NCI-H2196 treated with DMSO at 0.1 percent for 48 hours (cell line): ENCODE results near the gene TEKT5.
"Not testable (repeated sequence)": the region's sequence is repeated elsewhere in the genome, so short reads cannot be mapped to it uniquely, and the experiment has no call there.

Experiments used
- DNase-seq: peaks from one replicate; lab custom pipeline; 2025; ENCODE audit not compliant: unreplicated experiment; lab: John Stamatoyannopoulos, UW

Gene TEKT5

DNA sequence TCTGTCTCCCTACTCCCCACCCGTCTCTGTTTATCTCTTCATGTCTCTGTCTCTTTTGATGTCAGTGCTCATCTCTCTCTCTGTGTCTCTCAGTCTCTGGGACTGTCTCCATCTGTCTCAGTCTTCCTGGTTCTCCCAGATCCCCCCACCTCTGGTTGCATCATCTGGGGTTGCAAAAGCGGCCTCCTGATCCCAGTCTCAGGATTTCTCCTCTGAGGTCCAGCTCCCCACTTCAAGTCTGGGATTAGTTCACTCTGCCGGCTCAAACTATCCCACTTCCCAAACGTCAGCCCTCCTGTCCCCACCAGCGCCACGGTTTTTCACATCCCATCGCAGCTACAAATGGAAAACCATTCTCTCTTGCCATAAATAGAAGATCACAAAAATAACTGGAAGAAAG, 9.0 kb downstream of the TEKT5 start:
- no peak for DNase-seq

DNA sequence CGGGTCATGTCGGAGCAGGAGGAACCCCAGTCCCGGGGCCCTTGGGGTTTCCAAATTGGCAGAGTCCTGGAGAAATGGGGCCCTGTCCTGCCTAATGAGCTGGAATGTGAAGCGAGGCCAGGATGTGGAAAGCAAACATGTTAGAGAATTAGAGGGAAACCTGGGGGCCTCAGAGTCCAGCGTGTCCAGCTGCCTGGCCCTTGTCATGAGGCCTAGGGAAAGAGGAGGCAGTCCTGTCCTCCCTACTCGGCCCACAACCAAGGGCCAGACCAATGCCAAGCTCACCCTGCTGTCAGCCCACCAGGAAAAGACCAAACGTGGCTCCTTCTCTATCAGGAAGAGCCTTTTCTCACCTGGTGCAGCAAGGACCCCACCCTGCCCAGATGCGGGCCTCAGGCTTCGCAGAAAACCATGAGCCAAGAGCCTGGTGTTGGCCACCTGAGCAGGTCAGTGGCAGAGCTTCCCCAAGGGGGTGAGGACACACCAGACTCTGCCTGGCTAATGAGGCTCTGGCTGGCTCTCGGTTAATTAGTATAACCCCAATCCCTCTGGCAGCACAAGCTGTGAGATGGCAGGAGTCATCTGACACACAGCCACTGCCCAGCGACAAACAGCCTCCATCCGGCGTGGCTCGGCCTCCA, 10.1 kb downstream of the TEKT5 start:
- DNase-seq: no peak

DNA sequence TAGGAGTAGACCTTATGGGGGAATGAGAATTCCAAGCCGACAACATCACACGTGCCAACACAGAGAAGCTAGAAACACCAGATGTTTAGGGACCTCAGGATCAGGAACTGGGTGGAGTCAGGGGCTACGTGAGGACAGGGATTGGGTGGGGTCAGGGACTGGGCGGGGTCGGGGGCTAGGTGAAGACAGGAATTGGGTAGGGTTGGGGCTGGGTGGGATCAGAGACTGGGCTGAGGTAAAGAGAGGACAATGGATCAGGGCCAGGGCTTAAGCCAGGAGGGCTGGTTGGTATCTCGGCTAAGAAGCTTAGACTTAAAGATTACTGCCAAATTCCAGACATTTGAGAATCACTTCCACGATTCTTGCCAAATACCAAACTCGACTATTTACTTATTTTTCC, 11.6 kb downstream of the TEKT5 start:
- no peak for DNase-seq

DNA sequence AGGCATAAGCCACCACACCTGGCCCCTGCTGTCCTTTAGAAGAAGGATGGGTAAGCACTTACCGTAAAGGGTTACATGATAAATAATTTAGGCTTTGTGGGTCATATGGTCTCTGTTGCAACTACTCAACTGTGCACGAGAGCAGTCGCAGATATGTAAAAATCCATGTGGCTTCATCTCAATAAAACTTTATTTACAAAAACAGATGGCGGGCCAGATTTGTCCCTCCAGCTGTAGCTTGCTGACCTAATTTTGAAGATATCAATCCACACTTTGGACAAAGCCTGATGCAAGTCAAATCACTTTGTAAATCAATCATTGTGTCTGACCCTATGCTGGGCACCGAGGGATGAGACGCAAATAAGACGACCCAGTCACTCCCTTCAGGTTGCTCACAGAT, 12.1 kb downstream of the TEKT5 start:
- DNase-seq: no peak

DNA sequence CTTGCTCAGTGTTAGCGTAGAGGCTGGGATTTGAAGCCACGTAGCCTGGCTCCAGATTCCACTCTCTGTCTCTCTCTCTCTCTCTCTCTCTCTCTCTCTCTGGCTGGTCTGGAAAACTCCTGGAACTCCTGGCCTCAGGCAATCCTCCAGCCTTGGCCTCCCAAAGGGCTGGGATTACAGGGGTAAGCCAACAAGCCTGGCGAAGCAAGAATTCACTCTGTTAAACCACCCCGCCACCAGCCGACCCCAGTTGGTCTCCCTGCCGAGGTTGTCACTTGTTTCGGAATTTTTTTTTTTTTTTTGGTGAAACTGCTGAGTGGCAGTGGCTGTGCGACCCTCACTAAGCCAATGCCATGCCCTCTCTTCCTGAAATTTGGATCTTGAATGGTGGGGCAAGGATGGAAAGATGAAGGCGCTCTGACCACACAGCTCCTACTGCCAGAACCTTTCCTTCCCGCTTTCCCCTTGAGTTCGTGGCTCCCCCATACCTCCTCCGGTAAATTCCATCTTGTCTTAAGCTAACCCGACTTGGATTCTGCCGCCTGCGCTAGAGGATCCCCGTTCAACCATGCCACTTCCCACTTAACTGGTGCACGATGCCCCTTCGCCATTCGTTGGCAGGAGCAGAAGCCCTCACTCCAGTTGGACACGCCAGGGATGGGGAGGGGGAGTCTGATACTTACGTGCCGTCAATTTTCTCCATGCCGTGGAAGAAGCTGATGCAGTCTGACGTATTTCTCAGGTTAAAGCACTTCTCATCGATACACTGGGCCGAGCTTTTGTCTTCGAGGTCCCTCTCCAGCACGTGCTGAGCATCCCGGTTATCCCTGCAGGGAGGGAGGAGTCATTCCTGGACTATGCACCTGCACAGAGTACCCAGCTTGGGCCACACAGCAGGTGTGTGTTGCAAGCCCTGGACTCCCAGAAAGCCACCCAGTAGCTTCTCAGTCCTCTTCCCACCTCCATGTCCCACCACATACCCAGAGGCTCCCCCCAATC, 13.1 kb downstream of the TEKT5 start:
- no peak for DNase-seq

DNA sequence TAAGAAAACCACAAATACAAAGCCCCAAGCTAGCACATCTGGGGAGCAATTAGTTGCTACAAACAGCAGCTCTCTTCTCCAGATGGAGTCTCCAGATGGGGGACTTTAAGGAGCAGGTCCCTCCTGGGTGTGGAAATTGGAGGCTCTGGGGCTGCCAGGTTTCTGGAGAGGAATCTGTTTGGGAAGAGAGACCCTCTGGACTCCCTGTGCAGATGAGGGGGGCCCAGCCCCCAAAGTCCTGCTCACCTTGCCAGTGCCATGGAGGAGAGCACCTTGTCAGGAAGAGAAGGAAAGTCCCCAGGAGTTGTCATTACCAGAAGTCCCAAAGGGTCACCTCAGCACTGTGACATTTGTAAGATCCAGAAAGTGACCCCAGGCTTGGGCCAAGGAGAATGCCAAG, 14.8 kb downstream of the TEKT5 start:
- no peak for DNase-seq

DNA sequence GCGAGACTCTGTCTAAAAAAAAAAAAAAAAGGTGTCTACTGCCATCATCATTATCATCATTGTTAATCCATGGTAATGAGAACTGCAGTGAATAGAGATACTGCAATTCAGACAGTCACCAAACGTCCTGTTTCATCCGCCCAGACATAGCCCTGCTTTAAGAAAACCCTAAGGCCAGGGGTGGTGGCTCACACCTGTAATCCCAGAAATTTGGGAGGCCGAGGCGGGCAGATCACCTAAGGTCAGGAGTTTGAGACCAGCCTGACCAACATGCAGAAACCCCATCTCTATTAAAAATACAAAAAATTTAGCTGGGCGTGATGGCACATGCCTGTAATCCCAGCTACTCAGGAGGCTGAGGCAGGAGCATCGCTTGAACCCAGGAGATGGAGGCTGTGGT, 15.3 kb downstream of the TEKT5 start:
- DNase-seq: not testable (repeated sequence)

DNA sequence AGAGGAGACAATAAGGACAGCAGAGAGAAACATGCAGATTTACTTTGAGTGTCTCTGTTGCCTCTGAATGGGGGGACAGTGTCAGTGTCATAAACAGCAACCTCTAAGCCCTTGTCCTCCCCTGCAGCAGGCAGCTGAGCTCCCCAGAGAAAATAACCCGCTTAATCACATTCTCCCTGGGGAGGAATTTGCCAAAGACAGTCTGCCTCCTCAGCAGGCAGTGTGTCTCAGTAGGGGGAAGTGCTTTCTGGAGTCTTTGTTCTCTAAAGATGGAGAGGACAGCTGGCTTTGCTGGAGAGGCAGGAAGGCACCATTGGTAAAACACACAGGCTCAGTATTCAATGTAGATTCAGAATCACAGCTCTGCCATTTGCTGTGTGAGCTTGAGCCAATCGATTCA, 16.1 kb downstream of the TEKT5 start:
- DNase-seq: no peak

DNA sequence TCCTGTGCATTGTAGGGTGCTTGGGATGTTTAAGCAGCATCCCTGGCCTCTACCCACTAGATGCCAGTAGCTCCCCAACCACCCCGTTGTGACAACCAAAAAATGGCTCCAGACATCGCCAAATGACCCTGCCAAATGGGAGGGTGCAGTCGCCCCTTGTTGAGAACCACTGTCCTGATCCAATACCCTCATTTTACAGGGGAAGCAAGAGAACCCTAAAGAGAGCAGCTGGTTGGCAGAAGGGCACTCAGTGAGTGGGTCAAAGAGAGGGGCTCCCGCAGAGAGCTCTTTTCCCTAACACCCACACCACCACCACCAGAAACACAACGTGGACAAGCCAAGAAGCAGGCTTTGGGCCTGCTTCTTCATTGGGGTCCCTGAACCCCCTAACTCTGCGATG, 18.4 kb downstream of the TEKT5 start:
- DNase-seq: no peak

DNA sequence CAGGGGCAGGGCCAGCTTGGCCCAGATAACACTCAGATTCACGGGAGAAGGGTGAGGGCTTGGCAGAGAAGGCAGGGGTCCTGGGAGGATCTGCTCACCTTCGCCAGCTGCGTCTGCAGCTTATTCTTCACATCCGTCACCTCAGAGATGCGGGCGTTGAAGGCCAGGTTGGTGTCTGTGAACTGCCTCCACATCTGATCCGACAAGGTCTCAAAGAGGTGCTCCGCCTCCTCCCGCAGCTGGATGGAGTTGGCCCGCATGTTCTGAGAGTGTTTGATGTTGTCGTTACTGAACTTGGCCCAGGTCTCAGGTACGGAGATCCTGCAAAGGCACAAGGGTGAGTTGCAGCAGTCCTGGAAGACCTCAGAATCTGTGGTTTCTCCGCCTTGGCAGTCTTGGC, 18.9 kb downstream of the TEKT5 start:
- no peak for DNase-seq

DNA sequence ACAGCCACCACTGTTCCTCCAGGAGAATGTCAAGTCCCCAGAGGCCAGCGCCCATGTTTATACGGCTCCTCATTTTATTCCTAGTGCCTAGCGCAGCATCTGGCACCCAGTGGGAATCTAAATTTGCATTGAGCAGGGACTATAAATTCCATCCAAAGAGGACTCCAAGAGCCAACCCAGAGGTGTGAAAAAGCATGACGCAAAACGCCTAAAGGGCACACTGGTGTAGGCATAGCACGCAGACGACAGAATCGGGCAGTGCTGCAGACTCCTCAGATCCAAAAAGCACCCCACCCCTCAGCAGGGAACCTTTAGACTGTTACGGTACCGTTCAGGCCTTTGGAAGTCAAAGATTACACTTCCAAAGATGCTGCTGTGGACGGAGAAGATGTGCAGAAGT, 19.5 kb downstream of the TEKT5 start:
- DNase-seq: no peak

DNA sequence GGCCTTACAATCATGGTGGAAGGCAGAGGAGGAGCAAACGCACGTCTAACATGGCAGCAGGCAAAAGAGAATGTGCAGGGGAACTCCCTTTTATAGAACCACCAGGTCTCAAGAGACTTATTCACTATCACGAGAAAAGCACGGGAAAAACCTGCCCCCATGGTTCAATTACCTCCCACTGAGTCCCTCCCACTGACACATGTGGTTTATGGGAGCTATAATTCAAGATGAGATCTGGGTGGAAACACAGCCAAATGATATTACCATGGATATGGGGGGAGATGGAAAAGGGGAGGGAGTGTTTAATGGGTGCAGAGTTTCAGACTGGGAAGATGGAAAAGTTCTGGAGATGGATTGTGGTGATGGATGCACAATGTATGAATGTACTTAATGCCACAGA, 23.0 kb downstream of the TEKT5 start:
- no peak for DNase-seq

DNA sequence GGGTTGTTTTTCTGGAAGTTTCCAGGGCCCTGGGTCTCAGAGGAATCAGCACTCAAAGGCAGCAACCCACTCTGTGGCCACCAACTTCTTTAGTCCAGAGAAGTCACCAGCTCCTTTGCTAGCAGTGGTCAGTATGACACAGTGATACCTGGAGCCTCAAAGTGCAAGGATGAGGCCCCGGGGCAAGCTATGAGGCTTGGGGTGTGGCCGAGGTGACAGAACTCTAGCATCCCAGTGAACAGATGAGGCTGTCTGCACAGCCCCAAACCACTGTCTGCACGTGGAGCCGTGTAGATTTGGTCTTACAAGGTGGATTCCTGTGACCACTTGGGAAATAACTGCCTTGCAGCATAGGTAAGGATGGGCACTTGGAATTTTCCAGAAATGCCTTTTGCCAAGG, 24.9 kb downstream of the TEKT5 start:
- no peak for DNase-seq

DNA sequence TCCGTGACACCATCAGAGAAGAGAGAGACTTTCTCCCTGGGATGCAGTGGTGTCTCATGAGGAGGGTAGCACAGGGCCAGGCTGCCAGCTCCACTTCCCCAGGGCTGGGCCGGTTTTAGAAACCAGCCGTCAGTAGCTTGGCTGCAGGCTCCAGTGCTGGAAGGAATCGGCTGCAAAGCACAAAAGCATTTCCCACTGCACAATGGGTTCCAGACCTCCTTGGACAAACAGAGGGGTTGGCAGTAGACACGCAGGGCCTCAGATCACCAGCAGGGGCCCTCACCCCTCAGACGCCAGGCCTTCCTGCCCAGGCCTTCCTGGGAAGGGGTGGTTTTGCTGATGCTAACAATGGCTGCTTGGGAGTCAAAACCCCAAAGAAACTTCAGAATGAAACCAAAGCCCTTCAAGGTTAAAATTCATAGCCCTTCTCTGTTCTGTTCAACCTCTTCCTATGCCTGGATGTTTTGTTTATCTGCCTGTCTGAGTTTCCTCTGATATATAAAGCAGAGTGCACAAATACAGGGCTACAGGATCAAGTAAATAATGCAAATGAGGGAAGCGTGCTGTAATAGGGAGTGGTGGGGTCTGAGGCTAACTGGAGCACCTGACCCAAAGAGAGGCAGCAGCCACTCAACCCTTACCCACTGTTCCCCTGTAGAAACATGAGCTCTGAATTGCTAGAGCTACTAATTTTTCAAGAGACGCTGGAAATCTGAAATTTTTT, 26.2 kb downstream of the TEKT5 start:
- no peak for DNase-seq

DNA sequence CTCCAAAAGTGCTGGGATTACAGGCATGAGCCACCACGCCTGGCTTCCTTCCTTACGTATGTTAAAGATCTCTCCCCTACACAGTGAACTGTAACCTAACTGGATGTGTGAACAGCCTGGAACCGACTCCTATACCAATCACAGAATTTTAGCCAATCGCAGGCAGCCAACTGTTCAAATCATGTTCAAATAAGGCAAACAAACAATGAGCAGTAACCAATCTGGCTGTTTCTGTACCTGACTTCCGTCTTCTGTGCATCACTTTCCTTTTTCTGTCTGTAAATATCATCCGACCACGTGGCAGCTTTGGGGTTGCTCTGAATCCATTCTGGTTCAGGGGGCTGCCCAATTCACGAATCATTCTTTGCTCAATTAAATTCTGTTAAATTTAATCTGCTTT, 27.5 kb downstream of the TEKT5 start:
- DNase-seq: no peak

DNA sequence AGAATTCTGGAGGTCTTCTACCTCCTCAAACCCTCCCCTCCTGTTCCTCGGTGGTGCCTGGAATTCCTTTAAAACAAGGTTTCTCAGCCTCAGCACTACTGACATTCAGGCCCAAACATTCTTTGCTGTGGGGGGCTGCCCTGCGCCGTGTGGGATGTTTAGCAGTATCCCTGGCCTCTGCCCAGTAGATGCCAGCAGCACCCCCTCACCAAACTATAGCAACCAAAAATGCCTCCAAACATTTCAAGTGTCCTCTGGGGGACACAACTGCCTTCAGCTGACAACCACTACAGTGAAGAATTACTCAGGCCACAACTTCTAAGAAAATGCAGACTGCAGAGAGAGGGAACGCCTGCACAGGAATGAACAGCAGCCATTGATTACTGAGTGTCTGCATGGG, 28.4 kb downstream of the TEKT5 start:
- no peak for DNase-seq

DNA sequence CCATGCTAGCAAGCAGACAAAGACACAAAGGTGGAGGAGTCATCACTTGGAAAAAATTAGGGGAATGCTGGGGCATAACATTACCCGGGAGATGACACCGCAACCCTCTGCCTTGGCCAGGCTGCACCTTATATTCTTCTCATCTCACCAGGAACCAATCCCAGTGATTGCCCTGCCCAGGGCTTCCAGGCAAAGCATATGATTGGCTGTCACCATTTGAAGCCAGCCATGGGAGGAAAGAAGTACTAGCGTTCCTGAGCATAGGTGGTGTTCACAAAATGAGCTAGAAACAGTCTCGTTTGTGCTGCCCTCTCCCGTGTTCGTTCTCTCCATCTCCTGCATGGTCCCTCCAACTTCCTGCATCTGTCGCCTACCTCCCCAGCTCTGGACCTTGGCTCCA, 29.6 kb downstream of the TEKT5 start:
- no peak for DNase-seq

DNA sequence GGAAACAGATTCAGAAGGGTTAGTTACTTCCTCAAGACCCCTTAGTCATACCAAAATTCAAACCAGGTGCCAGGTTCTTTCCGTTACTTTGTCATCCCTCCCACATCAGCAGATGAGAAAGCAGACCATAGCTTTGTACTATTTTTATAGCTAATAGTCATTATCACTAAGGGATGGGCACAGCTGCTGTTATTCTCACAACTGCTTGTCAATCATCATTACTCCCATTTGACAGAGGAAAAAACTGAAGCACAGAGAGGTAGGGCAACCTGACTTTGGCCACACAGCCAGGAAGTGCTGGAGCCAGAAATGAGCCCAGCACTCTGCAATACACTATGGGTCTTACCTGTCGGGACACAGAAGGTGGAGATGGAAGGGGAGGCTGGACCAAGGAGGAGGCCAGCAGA, 30.0 kb downstream of the TEKT5 start:
- DNase-seq: no peak

DNA sequence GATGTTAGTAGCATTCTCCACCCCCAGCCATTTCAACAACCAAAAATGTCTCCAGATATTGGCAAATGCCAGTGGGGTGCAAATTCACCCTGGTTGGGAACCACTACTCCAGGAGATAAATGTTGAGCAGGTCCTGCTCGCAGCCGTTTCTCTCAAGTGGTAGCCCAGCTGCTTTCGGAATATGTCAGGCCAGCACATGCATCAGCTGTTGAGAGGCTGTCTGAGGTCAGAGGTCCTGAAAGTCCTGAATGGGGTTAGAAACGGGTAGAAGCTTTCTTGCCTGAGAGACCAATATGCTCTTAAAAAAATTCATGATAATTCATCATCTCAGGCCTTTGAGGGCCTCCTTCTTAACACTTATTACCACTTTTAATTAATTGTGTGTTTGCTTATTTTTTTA, 31.0 kb downstream of the TEKT5 start:
- DNase-seq: no peak

DNA sequence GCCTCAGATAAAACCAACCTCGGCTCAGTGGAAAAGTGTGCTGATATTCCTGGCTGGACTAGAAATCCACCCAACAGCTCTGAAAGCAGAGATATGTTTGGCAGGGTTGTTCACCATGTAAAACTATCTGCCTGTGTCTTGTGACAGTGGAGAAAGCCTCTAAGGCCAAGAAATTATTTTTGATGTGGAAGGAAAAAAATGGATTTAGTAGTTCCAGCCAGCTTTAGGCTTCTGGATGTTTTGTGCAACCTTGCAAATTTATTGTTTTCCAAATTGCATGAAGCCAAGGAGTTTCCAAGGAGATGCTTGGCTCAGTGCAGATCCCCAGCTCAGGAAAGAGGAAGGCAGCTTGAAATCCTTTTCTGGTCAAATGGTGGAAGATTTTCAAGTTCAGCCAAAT, 31.6 kb downstream of the TEKT5 start:
- DNase-seq: no peak

DNA sequence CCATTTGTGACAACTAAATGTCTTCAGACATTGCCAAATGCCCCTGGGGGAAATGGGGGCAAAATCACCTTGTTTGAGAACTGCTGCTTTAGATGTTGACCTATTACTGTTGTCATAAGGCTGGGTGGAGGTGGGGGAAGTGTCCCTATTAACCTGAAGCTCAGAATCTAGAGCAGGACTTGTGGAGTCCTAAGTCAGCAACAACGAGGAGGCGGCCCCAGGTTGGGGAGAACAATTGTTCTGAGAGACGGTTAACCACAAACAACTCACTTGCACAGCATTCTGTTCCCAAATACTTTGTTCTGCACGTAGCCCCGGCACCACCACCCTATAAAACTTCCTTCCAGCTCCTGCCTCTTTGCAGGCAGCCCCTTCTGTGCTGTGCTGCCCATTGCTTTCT, 32.5 kb downstream of the TEKT5 start:
- no peak for DNase-seq

DNA sequence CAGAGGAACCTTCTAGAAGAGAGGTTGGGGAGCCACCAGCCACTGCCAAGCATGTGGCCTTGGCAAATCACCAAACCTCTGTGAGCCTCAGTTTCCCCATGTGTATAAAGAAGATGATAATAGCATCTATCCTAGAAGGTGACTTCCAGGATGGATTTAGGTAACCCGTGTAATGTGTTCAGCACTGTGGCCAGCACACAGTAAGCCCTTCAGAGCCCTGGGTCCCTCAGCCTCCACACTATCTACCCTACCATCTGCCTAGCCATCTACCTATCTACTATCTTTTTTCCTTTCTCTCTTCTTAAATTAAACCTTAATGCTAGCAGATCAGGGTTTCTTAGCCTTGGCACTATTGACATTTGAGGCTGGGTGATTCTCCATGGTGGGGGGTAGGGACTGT, 33.0 kb downstream of the TEKT5 start:
- no peak for DNase-seq
